Endodermal cell (in vitro differentiated cells): ENCODE data around the gene CAPZB. TPM values are rescaled to one million over a fixed set of nuclear protein-coding genes. Genes with fewer than 3 reads are reported as not detected.

Experiments used
- DNase-seq: peaks from one replicate; pipeline ENCODE4 v3.0.0-alpha.2; 2017
- H3K27ac ChIP-seq: 2 replicates; pipeline ENCODE4 v1.5.1; 2013; ENCODE audit warnings: mild to moderate bottlenecking, low read depth, low read length, moderate library complexity
- H3K27me3 ChIP-seq: 2 replicates; pipeline ENCODE4 v1.6.1; 2013; ENCODE audit warnings: mild to moderate bottlenecking, low read length, moderate library complexity; ENCODE audit not compliant: insufficient read depth, control insufficient read depth, poor library complexity, severe bottlenecking
- H3K36me3 ChIP-seq: 2 replicates; pipeline ENCODE4 v1.7.0; 2013; ENCODE audit warnings: mild to moderate bottlenecking, low read length, moderate library complexity; ENCODE audit not compliant: control insufficient read depth, insufficient read depth
- H3K4me1 ChIP-seq: one replicate; pipeline ENCODE4 v1.7.0; 2013; ENCODE audit warnings: low read length; ENCODE audit not compliant: control insufficient read depth, insufficient read depth
- H3K4me3 ChIP-seq: 2 replicates; pipeline ENCODE4 v1.5.1; 2013; ENCODE audit warnings: mild to moderate bottlenecking, low read length, moderate library complexity
- H3K9ac ChIP-seq: 2 replicates; pipeline ENCODE4 v1.6.1; 2013; ENCODE audit warnings: mild to moderate bottlenecking, low read length, moderate library complexity; ENCODE audit not compliant: poor library complexity, severe bottlenecking; ENCODE audit errors: extremely low read depth
- H3K9me3 ChIP-seq: 2 replicates; pipeline ENCODE4 v1.6.1; 2013; ENCODE audit warnings: mild to moderate bottlenecking, low read length, moderate library complexity; ENCODE audit not compliant: control insufficient read depth
- H3K27ac Mint-ChIP-seq: 2 replicates; pipeline ENCODE4 v1.8.0; 2020; ENCODE audit warnings: mixed read lengths
- H3K27me3 Mint-ChIP-seq: 2 replicates; pipeline ENCODE4 v1.8.0; 2021; ENCODE audit warnings: mild to moderate bottlenecking, mixed read lengths; ENCODE audit not compliant: insufficient read depth
- H3K36me3 Mint-ChIP-seq: 2 replicates; pipeline ENCODE4 v1.8.0; 2020; ENCODE audit warnings: low read depth, mixed read lengths
- H3K4me1 Mint-ChIP-seq: 2 replicates; pipeline ENCODE4 v1.8.0; 2020; ENCODE audit warnings: mixed read lengths
- H3K4me3 Mint-ChIP-seq: 2 replicates; pipeline ENCODE4 v1.8.0; 2020; ENCODE audit warnings: mild to moderate bottlenecking, moderate library complexity, mixed read lengths
- H3K9me3 Mint-ChIP-seq: 2 replicates; pipeline ENCODE4 v1.8.0; 2020; ENCODE audit warnings: mild to moderate bottlenecking, mixed read lengths
- CTCF ChIP-seq: fragments of 200-600 bp; sonication (generic); conservative IDR thresholded peaks from 2 replicates; pipeline ENCODE4 v1.5.0; 2021; ENCODE audit warnings: antibody characterized with exemption, mild to moderate bottlenecking
- WGBS, 2 experiments: methylation state at CpG; one replicate each; pipeline versions ENCODE4 v1.1.5 to v1.1.7; 2013; ENCODE audit warnings: missing lambda C conversion rate in 2 of 2, mixed read lengths in 1 of 2; ENCODE audit not compliant: insufficient coverage in 1 of 2, insufficient read length in 1 of 2; 5-methylcytosine and 5-hydroxymethylcytosine counted together
- total RNA-seq, 2 donors: library from RNA; stranded (reverse); fragmentation: NEBNext Ultra II Directional in 1 of 2; extraction: Animal tissue kit (Norgen Biotek cat#: 25700) in 1 of 2; gene quantifications; 2 replicates in 1 of 2; 3 replicates in 1 of 2; pipeline ENCODE4 v1.2.1, GENCODE V29; 2021

The CAPZB gene
- total RNA-seq, 2 donors from 2014 or later: 334 to 362 TPM

GRCh38 chr1:19329611-19330010 lies 155.7 kb downstream of the CAPZB start:
- H3K36me3 ChIP-seq: peaks cover 19% of the 10 kb centered on the region
- no peak for DNase-seq
- Mint-ChIP-seq H3K27ac (no peak overlapping the region), H3K9me3 (no peaks in the 10 kb centered on the region), H3K36me3 (peaks cover 21% of the 10 kb centered on the region), H3K4me1 (no peaks in the 10 kb centered on the region), H3K4me3 (no peak overlapping the region), H3K27me3 (no peaks in the 10 kb centered on the region)
- H3K27me3 ChIP-seq: no peaks in the 10 kb centered on the region
- H3K4me3 ChIP-seq: no peak overlapping the region
- WGBS, 2 experiments: 93 to 100% methylated on average over 3 to 5 of the region's 5 CpGs
- H3K9me3 ChIP-seq: no peaks in the 10 kb centered on the region
- no peak overlapping the region for H3K9ac ChIP-seq
- no peak overlapping the region for H3K27ac ChIP-seq
- TF ChIP-seq CTCF: no peak
- no peaks in the 10 kb centered on the region for H3K4me1 ChIP-seq

GRCh38 chr1:19329188-19329587 lies 156.2 kb downstream of the CAPZB start:
- H3K27ac Mint-ChIP-seq: no peak overlapping the region
- no peak overlapping the region for H3K9ac ChIP-seq
- H3K27me3 ChIP-seq: no peaks in the 10 kb centered on the region
- WGBS, 2 experiments: 92 to 96% methylated on average over 13 of the region's 13 CpGs
- H3K4me1 ChIP-seq: no peaks in the 10 kb centered on the region
- H3K4me3 ChIP-seq: no peak overlapping the region
- H3K9me3 Mint-ChIP-seq: no peaks in the 10 kb centered on the region
- no peak for TF ChIP-seq CTCF
- peaks cover 23% of the 10 kb centered on the region for H3K36me3 Mint-ChIP-seq
- no peak overlapping the region for H3K27ac ChIP-seq
- peaks cover 22% of the 10 kb centered on the region for H3K36me3 ChIP-seq
- H3K27me3 Mint-ChIP-seq: no peaks in the 10 kb centered on the region
- H3K9me3 ChIP-seq: no peaks in the 10 kb centered on the region
- DNase-seq: no peak
- H3K4me3 Mint-ChIP-seq: no peak overlapping the region
- H3K4me1 Mint-ChIP-seq: no peaks in the 10 kb centered on the region

GRCh38 chr1:19328486-19328885 lies 156.9 kb downstream of the CAPZB start:
- Mint-ChIP-seq H3K27me3 (no peaks in the 10 kb centered on the region), H3K27ac (no peak overlapping the region), H3K9me3 (no peaks in the 10 kb centered on the region), H3K36me3 (peaks cover 26% of the 10 kb centered on the region), H3K4me3 (no peak overlapping the region), H3K4me1 (no peaks in the 10 kb centered on the region)
- no peak for DNase-seq
- Histone ChIP-seq H3K4me1 (no peaks in the 10 kb centered on the region), H3K27ac (no peak overlapping the region), H3K9ac (no peak overlapping the region), H3K4me3 (no peak overlapping the region), H3K9me3 (no peaks in the 10 kb centered on the region), H3K36me3 (peaks cover 28% of the 10 kb centered on the region), H3K27me3 (no peaks in the 10 kb centered on the region)
- no peak for TF ChIP-seq CTCF
- WGBS, 2 experiments: 96 to 99% methylated on average over 12 to 18 of the region's 18 CpGs
